ENCODE results near the gene SERPINB13. TPM values are rescaled to one million over a fixed set of nuclear protein-coding genes. Genes with fewer than 3 reads are reported as not detected.

The SERPINB13 gene
- total and polyA plus RNA-seq, 9 of the 15 experiments (the other 6 are each of a cell fraction or from before 2014, with no cell fraction given): not detected

- no peak for TF ChIP-seq CTCF (IDR thresholded peaks at IDR 0.05 in 2 of 3, conservative IDR thresholded peaks at IDR 0.05 in 1 of 3; ENCODE audit: insufficient read depth in 2 of 3, low read depth in 1 of 3, low read length in 3 of 3)
Observed at GRCh38 chr18:63570721-63571120, 16.4 kb upstream of the SERPINB13 start (continued).

GRCh38 chr18:63575681-63576080 lies 11.5 kb upstream of the SERPINB13 start:
- in situ Hi-C loops (cut with MboI): no loop called here
- Histone ChIP-seq H3K27ac (ENCODE audit: extremely low read depth, low read depth, low read length) (no peak overlapping the region), H3K27me3 (ENCODE audit: control insufficient read depth in 2 of 2, insufficient read depth in 2 of 2, low read length in 2 of 2) (no peaks in the 10 kb centered on the region), H3K36me3 (ENCODE audit: control insufficient read depth, insufficient read depth, low read length) (no peaks in the 10 kb centered on the region), H4K20me1 (replicated peaks; ENCODE audit: control insufficient read depth, insufficient read depth, low read length) (no peaks in the 10 kb centered on the region), H3K9me1 (ENCODE audit: control insufficient read depth, insufficient read depth, low read length) (no peaks in the 10 kb centered on the region), H3K4me3 (no peak overlapping the region), H3K9ac (ENCODE audit: insufficient read depth in 1 of 2, low read depth in 2 of 2, low read length in 2 of 2) (no peak overlapping the region), H3K9me3 (replicated peaks; ENCODE audit: control insufficient read depth, insufficient read depth, low read depth, low read length) (no peaks in the 10 kb centered on the region), H3K4me2 (ENCODE audit: insufficient read depth, low read length) (no peak overlapping the region), H3K79me2 (ENCODE audit: control insufficient read depth, insufficient read depth, low read length) (no peaks in the 10 kb centered on the region), H3K4me1 (replicated peaks in 1 of 2; ENCODE audit: control insufficient read depth in 2 of 2, insufficient read depth in 2 of 2, low read length in 2 of 2) (no peaks in the 10 kb centered on the region), H2AFZ (ENCODE audit: low read depth, low read length) (no peak overlapping the region)
- no peak for DNase-seq (ENCODE audit: extremely low read depth in 1 of 4, low spot score in 3 of 4)
- TF ChIP-seq ZNF583 (CRISPR knock-in tag; IDR thresholded peaks at IDR 0.05) (no peak), ZNF124 (CRISPR knock-in tag; IDR thresholded peaks at IDR 0.05) (no peak), CEBPZ (IDR thresholded peaks at IDR 0.05; ENCODE audit: borderline replicate concordance, low read depth, low read length) (no peak), RBM34 (IDR thresholded peaks at IDR 0.05; ENCODE audit: borderline replicate concordance, insufficient read depth, low read length) (no peak), ELF2 (CRISPR knock-in tag; IDR thresholded peaks at IDR 0.05) (no peak), NFE2L1 (tag; IDR thresholded peaks at IDR 0.05; ENCODE audit: borderline replicate concordance, low read depth) (no peak)
- BruUV-seq (replicated peaks): no TSS peak
- POLR2A ChIA-PET: no interaction called here
- intact Hi-C loops (cut with micrococcal nuclease): loop anchor here (10.0 kb wide), 1 partner anchor 551 kb away; no protein-coding TSS in a partner anchor
- CTCF ChIA-PET (ENCODE audit: low intra/inter-chr PET ratio): no interaction called here
- no peak for FAIRE-seq
- ATAC-seq: no peak

Measured in K562 (cell line).